Measurements from ENCODE around the gene QSOX1. TPM values are rescaled to one million over a fixed set of nuclear protein-coding genes. Genes with fewer than 3 reads are reported as not detected.

The QSOX1 gene
- total RNA-seq, 4 donors from 2014 or later: 109 to 124 (median 119) TPM

- in situ Hi-C loops (cut with MboI; ENCODE audit: low pct_ligation_motif_present in 1 of 4, low pct_unique_long_range_greater_than_20kb in 1 of 4, low sequenced_read_pairs in 3 of 4) (loop anchor here in 2 of 4 donors (10.0 to 25.0 kb wide), 2 partner anchors 276 to 289 kb away; partner anchors contain the start of gene TOR1AIP2 (in 1 of the 2)), intact Hi-C loops (cut with DNase I; ENCODE audit: low total_unique reads) (no loop called here)
- H3K27ac ChIP-seq: no peak overlapping the region
These were observed 3.7 kb upstream of the QSOX1 start for GRCh38 chr1:180150982-180151381.

GRCh38 chr1:180151508-180151907 is 3.2 kb upstream of the QSOX1 start:
- Histone ChIP-seq H3K4me1 (peaks cover 0 to 19% (median 15%) of the 10 kb centered on the region in 4 donors), H3K4me3 (no peak overlapping the region), H3K27me3 (no peaks in the 10 kb centered on the region), H3K36me3 (no peaks in the 10 kb centered on the region), H3K27ac (no peak overlapping the region), H3K9me3 (no peaks in the 10 kb centered on the region)
- DNase-seq: no peak
- WGBS, 2 donors (ENCODE audit: low coverage in 1 of 2): 64 to 75% methylated on average over 3 of the region's 3 CpGs
- intact Hi-C loops (cut with DNase I; ENCODE audit: low total_unique reads) (no loop called here), in situ Hi-C loops (cut with MboI; ENCODE audit: low pct_ligation_motif_present in 1 of 4, low pct_unique_long_range_greater_than_20kb in 1 of 4, low sequenced_read_pairs in 3 of 4) (loop anchor here in 2 of 4 donors (10.0 to 25.0 kb wide), 2 partner anchors 277 to 289 kb away; partner anchors contain the start of gene TOR1AIP2 (in 1 of the 2))
- TF ChIP-seq EP300 (IDR thresholded peaks at IDR 0.05; ENCODE audit: low read depth) (no peak), POLR2AphosphoS5 (IDR thresholded peaks at IDR 0.05) (no peak), POLR2A (IDR thresholded peaks at IDR 0.05) (no peak), CTCF (IDR thresholded peaks at IDR 0.05) (no peak)

More at GRCh38 chr1:180150982-180151381, 3.7 kb upstream of the QSOX1 start:
- TF ChIP-seq CTCF (IDR thresholded peaks at IDR 0.05) (no peak), POLR2AphosphoS5 (IDR thresholded peaks at IDR 0.05) (no peak), EP300 (IDR thresholded peaks at IDR 0.05; ENCODE audit: low read depth) (no peak)
- H3K27me3 ChIP-seq: no peaks in the 10 kb centered on the region
- no peaks in the 10 kb centered on the region for H3K36me3 ChIP-seq
- H3K4me3 ChIP-seq: no peak overlapping the region
- no peaks in the 10 kb centered on the region for H3K9me3 ChIP-seq
- DNase-seq: no peak
- 63 to 67% methylated on average over 1 of the region's 1 CpG for WGBS, 2 donors (ENCODE audit: low coverage in 1 of 2)
- H3K4me1 ChIP-seq: peaks cover 0 to 14% (median 10%) of the 10 kb centered on the region in 4 donors

GRCh38 chr1:180152588-180152987 is 2.1 kb upstream of the QSOX1 start:
- TF ChIP-seq EP300 (IDR thresholded peaks at IDR 0.05; ENCODE audit: low read depth) (no peak), CTCF (IDR thresholded peaks at IDR 0.05) (no peak), POLR2A (IDR thresholded peaks at IDR 0.05) (no peak), POLR2AphosphoS5 (IDR thresholded peaks at IDR 0.05) (no peak)
- no peak overlapping the region for H3K4me3 ChIP-seq
- no peak for DNase-seq
- no peaks in the 10 kb centered on the region for H3K9me3 ChIP-seq
- in situ Hi-C loops (cut with MboI; ENCODE audit: low pct_ligation_motif_present in 1 of 4, low pct_unique_long_range_greater_than_20kb in 1 of 4, low sequenced_read_pairs in 3 of 4) (loop anchor here in 2 of 4 donors (10.0 to 25.0 kb wide), 2 partner anchors 278 to 290 kb away; partner anchors contain the start of gene TOR1AIP2 (in 1 of the 2)), intact Hi-C loops (cut with DNase I; ENCODE audit: low total_unique reads) (no loop called here)
- H3K4me1 ChIP-seq: peaks cover 4 to 30% (median 24%) of the 10 kb centered on the region in 4 donors
- no peaks in the 10 kb centered on the region for H3K36me3 ChIP-seq
- H3K27ac ChIP-seq: no peak overlapping the region
- 91% methylated on average over 6 of the region's 6 CpGs; no CpG with 5 or more reads in 1 of the 2 donors for WGBS, 2 donors (ENCODE audit: low coverage in 1 of 2)
- no peaks in the 10 kb centered on the region for H3K27me3 ChIP-seq

GRCh38 chr1:180153032-180153431 is 1.6 kb upstream of the QSOX1 start:
- no peaks in the 10 kb centered on the region for H3K27me3 ChIP-seq
- H3K36me3 ChIP-seq: no peaks in the 10 kb centered on the region
- intact Hi-C loops (cut with DNase I; ENCODE audit: low total_unique reads) (no loop called here), in situ Hi-C loops (cut with MboI; ENCODE audit: low pct_ligation_motif_present in 1 of 4, low pct_unique_long_range_greater_than_20kb in 1 of 4, low sequenced_read_pairs in 3 of 4) (loop anchor here in 2 of 4 donors (10.0 to 25.0 kb wide), 2 partner anchors 278 to 291 kb away; partner anchors contain the start of gene TOR1AIP2 (in 1 of the 2))
- peaks cover 4 to 34% (median 25%) of the 10 kb centered on the region in 4 donors for H3K4me1 ChIP-seq
- no peaks in the 10 kb centered on the region for H3K9me3 ChIP-seq
- H3K4me3 ChIP-seq: no peak overlapping the region
- DNase-seq: no peak
- TF ChIP-seq EP300 (IDR thresholded peaks at IDR 0.05; ENCODE audit: low read depth): no peak
- TF ChIP-seq POLR2A (IDR thresholded peaks at IDR 0.05): no peak
- no peak for TF ChIP-seq POLR2AphosphoS5 (IDR thresholded peaks at IDR 0.05)
- TF ChIP-seq CTCF (IDR thresholded peaks at IDR 0.05): no peak
- no peak overlapping the region for H3K27ac ChIP-seq
- 88 to 100% methylated on average over 3 to 5 of the region's 5 CpGs for WGBS, 2 donors (ENCODE audit: low coverage in 1 of 2)

Data from transverse colon (tissue), 4 donors.